ENCODE results near the gene TBC1D22A. TPM values are rescaled to one million over a fixed set of nuclear protein-coding genes. Genes with fewer than 3 reads are reported as not detected.

The TBC1D22A gene
- total RNA-seq, 2 donors from 2014 or later = 29.5 to 34.8 TPM

DNA sequence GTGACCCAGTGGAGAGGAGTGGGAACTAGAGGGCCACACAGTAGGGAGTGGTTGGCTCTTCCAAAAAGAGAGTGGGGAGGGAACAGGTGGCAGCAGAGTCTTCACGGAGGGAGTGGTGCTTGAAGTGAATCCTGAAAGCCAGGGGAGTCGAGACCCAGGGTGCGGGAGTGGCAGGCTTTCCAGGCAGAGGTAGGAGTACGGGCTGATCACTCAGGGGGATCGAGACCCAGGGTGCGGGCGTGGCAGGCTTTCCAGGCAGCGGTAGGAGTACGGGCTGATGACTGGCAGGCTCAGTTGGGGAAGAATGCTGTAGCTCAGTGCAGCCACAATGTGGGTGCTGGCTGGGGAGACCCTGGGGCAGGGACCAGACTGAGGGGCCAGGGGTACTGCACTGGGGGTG is 148.2 kb downstream of the TBC1D22A start:
- H3K27ac Mint-ChIP-seq = no peak overlapping the region
- H3K4me3 Mint-ChIP-seq = no peak overlapping the region
- H3K36me3 Mint-ChIP-seq (ENCODE audit: insufficient read depth in 2 of 2) = peaks cover 1 to 2% of the 10 kb centered on the region in 2 donors
- no peaks in the 10 kb centered on the region for H3K27me3 Mint-ChIP-seq (ENCODE audit: low read depth)
- ATAC-seq (replicated peaks in 1 of 2) (no peak), DNase-seq (no peak)
- H3K4me1 Mint-ChIP-seq (ENCODE audit: low read depth) = no peaks in the 10 kb centered on the region
- no peaks in the 10 kb centered on the region for H3K9me3 Mint-ChIP-seq

DNA sequence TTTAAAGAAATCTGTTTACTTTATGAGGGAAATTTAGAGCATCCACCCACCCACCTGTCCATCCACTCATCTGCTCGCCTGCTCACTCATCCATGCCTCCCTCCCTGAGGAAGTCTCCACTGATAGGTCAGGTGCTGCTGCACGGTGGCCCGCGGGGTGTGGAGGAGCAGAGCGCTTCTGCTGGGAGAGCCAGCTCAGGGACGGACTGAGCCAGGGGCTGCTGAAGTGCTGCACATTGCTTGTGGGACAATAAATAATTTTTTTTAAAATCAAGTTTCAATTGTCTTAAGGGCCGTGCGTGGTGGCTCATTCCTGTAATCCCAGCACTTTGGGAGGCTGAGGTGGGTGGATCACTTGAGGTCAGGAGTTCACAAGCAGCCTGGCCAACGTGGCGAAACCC is 148.9 kb downstream of the TBC1D22A start:
- DNase-seq (no peak), ATAC-seq (replicated peaks in 1 of 2) (no peak)
- Mint-ChIP-seq H3K36me3 (ENCODE audit: insufficient read depth in 2 of 2) (peaks cover 1 to 2% of the 10 kb centered on the region in 2 donors), H3K4me1 (ENCODE audit: low read depth) (no peaks in the 10 kb centered on the region), H3K27me3 (ENCODE audit: low read depth) (no peaks in the 10 kb centered on the region), H3K9me3 (no peaks in the 10 kb centered on the region), H3K27ac (no peak overlapping the region), H3K4me3 (no peak overlapping the region)

DNA sequence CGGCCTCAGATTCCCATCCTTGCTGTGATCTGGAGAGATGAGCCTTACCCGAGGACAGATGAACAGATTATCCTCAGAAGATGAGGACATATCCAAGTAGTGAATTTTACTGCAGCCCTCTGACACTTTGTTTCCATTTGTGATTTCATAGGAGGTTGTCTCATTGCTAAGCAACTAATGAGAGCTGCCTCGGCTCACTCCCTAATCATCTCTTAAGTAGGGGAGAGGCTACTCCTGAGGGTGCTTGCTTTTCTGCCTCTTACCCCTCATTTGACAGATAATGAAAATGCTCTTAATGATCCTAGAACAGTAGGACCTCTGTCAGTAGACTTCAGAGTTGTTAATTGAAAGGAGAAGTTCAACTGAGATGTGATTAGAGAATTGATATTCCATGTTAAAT is 150.9 kb downstream of the TBC1D22A start:
- Mint-ChIP-seq H3K9me3 (no peaks in the 10 kb centered on the region), H3K4me3 (no peak overlapping the region), H3K27me3 (ENCODE audit: low read depth) (no peaks in the 10 kb centered on the region), H3K27ac (no peak overlapping the region), H3K4me1 (ENCODE audit: low read depth) (no peaks in the 10 kb centered on the region), H3K36me3 (ENCODE audit: insufficient read depth in 2 of 2) (peaks cover 1 to 6% of the 10 kb centered on the region in 2 donors)
- DNase-seq = no peak
- ATAC-seq (replicated peaks in 1 of 2) = no peak

DNA sequence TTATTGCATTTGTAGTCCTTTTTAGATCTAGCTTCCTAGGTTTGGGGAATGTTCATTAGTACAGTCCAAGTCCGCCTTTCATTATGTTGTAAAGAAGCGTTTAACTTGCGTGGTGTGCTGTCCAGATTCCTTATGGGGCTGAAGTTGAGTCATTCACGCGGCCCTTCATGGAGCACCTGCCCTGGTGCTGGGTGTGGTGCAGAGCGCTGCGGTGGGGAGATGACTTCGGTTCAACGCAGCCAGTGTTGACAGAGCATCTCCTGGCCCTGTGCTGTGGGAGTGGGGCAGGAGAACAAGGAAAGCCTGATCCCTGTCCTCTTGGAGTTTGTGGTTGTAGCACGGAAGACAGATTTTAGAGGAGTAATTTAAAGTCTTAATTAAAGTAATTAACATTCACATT is 152.0 kb downstream of the TBC1D22A start:
- Mint-ChIP-seq H3K27ac (peak overlapping the region; percentile 27), H3K27me3 (ENCODE audit: low read depth) (no peaks in the 10 kb centered on the region), H3K4me1 (ENCODE audit: low read depth) (no peaks in the 10 kb centered on the region), H3K9me3 (no peaks in the 10 kb centered on the region), H3K4me3 (no peak overlapping the region), H3K36me3 (ENCODE audit: insufficient read depth in 2 of 2) (peaks cover 5 to 7% of the 10 kb centered on the region in 2 donors)
- no peak for ATAC-seq (replicated peaks in 1 of 2)
- DNase-seq = no peak

DNA sequence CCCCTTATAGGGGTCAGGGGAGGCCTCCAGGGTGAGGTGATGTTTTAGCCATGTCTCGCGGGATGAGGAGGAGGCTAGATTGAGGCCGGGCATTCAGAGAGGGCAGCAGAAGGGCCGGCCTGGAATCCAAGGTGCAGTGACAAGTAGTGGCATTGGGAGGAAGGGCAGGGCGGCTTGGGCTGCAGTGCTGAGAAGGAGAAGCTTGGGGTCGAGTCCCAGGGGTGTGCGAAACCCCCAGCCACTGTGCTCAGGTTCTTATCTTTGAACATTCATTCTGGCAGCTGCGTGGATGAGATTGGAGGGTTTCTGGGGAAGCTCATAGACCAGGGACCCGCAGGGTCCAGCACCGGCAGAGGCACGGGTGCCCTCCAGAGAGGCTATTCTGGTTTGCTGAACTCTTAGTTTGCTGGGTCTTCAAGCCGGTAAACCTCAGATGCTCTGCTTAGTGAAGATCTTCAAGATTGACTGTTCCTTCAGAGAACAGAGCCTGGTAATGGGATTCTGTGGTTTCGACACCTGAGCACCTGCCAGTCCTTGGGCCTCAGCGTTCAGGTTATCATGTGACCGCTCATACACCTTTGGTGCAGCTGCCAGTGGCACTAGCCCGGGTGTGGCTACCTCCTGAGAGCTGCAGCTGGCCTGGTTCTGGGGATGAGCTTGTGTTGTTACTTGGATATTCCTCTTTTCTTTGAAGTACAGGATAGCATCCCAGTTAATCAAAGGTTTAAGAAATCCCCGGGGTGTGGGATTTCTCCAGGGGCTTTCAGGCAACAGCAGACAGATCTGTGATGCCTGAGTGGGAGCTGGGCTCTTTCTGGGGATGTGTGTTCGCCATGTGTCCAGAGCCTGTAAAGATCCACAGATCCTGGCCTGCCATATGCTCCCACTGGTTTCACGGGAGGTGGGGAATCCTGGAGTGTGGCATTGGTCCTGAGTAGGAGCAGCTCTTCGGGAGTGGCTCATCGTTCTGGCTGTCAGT is 152.8 kb downstream of the TBC1D22A start:
- no peaks in the 10 kb centered on the region for H3K4me1 Mint-ChIP-seq (ENCODE audit: low read depth)
- no peak overlapping the region for H3K4me3 Mint-ChIP-seq
- no peaks in the 10 kb centered on the region for H3K27me3 Mint-ChIP-seq (ENCODE audit: low read depth)
- H3K27ac Mint-ChIP-seq = peak overlapping the region; percentile 27
- no peak for ATAC-seq (replicated peaks in 1 of 2)
- DNase-seq = no peak
- peaks cover 5 to 8% of the 10 kb centered on the region in 2 donors for H3K36me3 Mint-ChIP-seq (ENCODE audit: insufficient read depth in 2 of 2)
- no peaks in the 10 kb centered on the region for H3K9me3 Mint-ChIP-seq

DNA sequence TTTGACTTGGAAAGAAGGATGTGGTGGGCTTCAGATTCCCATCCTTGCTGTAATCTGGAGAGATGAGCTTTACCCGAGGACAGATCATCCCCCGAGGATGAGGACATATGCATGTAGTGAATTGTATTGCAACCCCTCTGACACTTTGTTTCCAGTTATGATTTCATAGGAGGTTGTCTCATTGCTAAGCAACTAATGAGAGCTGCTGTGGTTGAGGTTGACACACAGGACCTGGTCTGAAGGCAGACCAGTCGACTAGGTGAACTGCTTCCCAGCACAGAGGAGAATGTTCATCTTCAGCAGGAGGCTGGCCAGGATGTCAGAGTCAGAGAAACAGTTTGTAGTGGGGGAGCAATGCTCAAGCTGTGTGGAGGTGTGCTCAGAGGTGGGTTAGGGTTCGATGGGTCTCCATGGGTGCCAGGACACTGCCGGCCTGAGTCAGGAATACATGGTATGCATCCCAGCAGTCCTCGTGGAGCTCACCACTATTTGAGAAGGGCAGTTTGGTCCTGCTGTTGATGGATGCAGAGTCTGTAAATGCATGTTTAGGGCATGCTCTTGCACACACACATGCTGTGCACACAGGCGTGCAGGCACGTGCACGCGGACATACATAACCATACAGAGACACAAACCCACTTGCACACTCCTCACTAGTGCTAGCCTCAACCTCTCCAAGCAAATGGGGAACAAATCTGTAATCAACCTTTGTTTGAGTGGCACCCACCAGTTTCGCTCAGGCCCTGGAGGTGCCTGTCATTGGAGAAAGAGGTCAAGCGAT is 153.7 kb downstream of the TBC1D22A start:
- Mint-ChIP-seq H3K27ac (no peak overlapping the region), H3K4me3 (no peak overlapping the region), H3K27me3 (ENCODE audit: low read depth) (no peaks in the 10 kb centered on the region), H3K4me1 (ENCODE audit: low read depth) (no peaks in the 10 kb centered on the region), H3K36me3 (ENCODE audit: insufficient read depth in 2 of 2) (peaks cover 5 to 8% of the 10 kb centered on the region in 2 donors), H3K9me3 (peaks cover 0 to under 1% of the 10 kb centered on the region in 2 donors)
- DNase-seq = no peak
- ATAC-seq (replicated peaks in 1 of 2) = no peak

DNA sequence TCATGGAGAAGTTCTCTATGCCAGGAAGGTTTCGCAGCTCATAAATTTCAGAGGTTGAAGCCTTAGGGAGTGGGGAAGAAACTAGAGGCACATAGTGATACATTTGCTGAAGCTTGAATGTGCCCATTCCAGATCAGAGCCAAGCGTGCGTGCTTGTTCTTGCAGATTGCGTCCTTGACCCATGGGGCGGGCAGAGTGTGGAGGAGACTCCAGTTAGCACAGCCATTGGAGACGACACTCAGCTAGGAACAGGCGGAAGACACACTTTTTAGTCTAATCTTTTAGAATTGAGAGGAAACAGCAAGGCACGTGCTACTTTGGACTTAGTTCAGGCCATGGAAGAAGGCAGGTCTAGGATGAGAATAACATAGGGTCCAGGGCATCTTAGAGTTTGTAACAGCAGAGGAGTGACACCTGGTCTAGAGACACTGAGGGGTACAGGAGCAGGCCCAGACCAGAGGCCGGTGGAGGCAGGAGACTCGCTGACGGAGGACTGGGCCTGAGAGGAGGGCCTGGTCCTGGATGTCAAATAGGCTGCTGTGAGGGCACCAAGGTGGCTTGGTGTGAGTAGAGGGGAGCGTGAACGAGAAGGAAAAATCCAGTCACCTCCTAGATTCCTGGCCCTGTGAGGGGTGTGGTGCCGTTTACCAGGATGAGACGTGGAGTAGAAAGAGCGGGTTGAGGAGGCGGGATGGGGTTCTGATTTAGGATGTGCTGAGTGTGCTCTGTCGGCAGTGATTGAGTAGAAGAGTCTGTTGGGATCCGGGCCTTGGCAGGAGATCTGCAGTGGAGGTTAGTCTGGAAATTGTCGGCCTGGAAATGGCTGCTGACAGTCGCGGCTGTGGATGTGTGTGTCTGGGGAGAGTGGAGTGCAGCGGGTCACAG is 154.7 kb downstream of the TBC1D22A start:
- DNase-seq (no peak), ATAC-seq (replicated peaks in 1 of 2) (no peak)
- Mint-ChIP-seq H3K4me1 (ENCODE audit: low read depth) (no peaks in the 10 kb centered on the region), H3K36me3 (ENCODE audit: insufficient read depth in 2 of 2) (peaks cover 13 to 15% of the 10 kb centered on the region in 2 donors), H3K4me3 (no peak overlapping the region), H3K27ac (no peak overlapping the region), H3K9me3 (peaks cover 5% of the 10 kb centered on the region in 2 donors), H3K27me3 (ENCODE audit: low read depth) (no peaks in the 10 kb centered on the region)

DNA sequence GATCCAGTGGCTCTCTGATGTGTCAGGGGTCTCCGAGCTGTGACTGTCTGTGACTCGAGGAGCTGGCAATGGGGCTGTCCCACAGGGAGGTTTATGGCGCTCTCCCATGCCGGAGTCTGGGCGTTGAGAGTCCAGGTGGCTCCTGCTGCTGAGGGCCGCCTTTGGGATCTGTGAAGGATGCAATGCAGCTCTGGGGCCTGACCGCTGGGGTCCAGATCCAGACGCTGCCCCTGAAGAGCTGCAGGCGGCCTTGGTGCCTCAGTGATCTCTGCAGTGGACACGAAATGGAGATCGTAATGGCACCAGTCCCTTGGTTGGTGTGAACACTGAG is 155.3 kb downstream of the TBC1D22A start:
- Mint-ChIP-seq H3K4me3 (no peak overlapping the region), H3K27me3 (ENCODE audit: low read depth) (no peaks in the 10 kb centered on the region), H3K27ac (no peak overlapping the region), H3K36me3 (ENCODE audit: insufficient read depth in 2 of 2) (peaks cover 13 to 18% of the 10 kb centered on the region in 2 donors), H3K4me1 (ENCODE audit: low read depth) (no peaks in the 10 kb centered on the region), H3K9me3 (peaks cover 5% of the 10 kb centered on the region in 2 donors)
- DNase-seq (no peak), ATAC-seq (replicated peaks in 1 of 2) (no peak)

DNA sequence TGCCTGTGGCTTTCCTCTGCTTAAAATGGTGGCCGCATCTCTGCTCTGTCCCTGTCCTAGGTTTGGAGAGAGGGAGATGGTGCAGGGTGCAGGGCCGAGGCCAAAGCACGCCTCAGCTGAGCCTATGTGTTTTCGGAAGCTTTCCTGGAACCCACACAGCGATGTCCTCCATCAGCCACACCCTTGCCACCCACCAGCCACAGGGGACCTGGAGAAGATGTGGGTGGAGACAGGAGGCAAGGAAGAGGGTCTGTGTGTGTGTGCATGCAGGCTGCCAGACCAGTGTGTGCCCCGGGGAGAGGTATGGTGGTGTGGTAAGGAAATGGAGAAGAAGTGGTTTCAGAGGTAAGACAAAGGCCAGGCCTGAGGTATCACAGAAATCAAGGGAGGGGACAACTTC is 155.7 kb downstream of the TBC1D22A start:
- H3K36me3 Mint-ChIP-seq (ENCODE audit: insufficient read depth in 2 of 2) = peaks cover 14 to 17% of the 10 kb centered on the region in 2 donors
- no peak for DNase-seq
- peaks cover 5% of the 10 kb centered on the region in 2 donors for H3K9me3 Mint-ChIP-seq
- ATAC-seq (replicated peaks in 1 of 2) = no peak
- no peaks in the 10 kb centered on the region for H3K4me1 Mint-ChIP-seq (ENCODE audit: low read depth)
- H3K27ac Mint-ChIP-seq = no peak overlapping the region
- H3K27me3 Mint-ChIP-seq (ENCODE audit: low read depth) = no peaks in the 10 kb centered on the region
- no peak overlapping the region for H3K4me3 Mint-ChIP-seq

DNA sequence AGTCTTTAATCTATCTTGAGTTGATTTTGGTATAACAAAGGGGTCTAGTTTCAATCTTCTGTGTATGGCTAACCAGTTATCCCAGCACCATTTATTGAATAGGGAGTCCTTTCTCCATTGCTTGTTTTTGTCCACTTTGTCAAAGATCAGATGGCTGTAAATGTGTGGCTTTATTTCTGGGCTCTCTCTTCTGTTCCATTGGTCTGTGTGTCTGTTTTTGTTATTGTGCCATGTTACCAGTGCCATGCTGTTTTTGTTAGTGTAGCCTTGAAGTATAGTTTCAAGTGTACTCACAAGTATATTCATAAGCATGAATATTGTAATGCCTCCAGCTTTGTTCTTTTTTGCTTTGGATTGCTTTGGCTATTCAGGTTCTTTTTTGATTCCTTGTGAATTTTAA is 159.6 kb downstream of the TBC1D22A start:
- peak overlapping the region; percentile 17 for H3K27ac Mint-ChIP-seq
- peaks cover 13 to 14% of the 10 kb centered on the region in 2 donors for H3K36me3 Mint-ChIP-seq (ENCODE audit: insufficient read depth in 2 of 2)
- H3K4me3 Mint-ChIP-seq = no peak overlapping the region
- H3K9me3 Mint-ChIP-seq = peaks cover 5% of the 10 kb centered on the region in 2 donors
- H3K27me3 Mint-ChIP-seq (ENCODE audit: low read depth) = no peaks in the 10 kb centered on the region
- H3K4me1 Mint-ChIP-seq (ENCODE audit: low read depth) = no peaks in the 10 kb centered on the region
- no peak for DNase-seq
- ATAC-seq (replicated peaks in 1 of 2) = no peak

DNA sequence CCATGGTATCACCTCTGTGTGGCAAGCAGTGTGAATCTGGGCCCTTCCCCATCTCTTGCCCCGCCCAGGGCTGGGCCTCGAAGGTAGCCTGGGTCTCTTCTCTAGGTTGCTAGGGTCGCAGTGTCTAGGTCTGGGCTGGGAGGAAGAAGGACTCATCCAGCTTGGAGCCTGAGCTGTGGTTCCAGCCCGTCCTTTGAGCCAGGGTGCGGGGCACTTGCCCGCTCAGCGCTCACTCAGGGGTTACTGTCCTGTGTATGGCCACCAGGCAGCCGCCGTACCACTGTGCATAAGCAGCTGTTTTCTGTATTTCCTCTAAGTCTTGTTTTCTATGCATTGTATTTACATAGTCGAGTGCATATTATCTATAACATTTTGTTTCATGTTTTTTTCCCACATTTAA is 160.9 kb downstream of the TBC1D22A start:
- ATAC-seq (replicated peaks in 1 of 2) (no peak), DNase-seq (no peak)
- H3K27me3 Mint-ChIP-seq (ENCODE audit: low read depth) = no peaks in the 10 kb centered on the region
- H3K4me1 Mint-ChIP-seq (ENCODE audit: low read depth) = no peaks in the 10 kb centered on the region
- H3K9me3 Mint-ChIP-seq = peaks cover 5% of the 10 kb centered on the region in 2 donors
- H3K4me3 Mint-ChIP-seq = no peak overlapping the region
- H3K36me3 Mint-ChIP-seq (ENCODE audit: insufficient read depth in 2 of 2) = peaks cover 11 to 13% of the 10 kb centered on the region in 2 donors
- no peak overlapping the region for H3K27ac Mint-ChIP-seq

DNA sequence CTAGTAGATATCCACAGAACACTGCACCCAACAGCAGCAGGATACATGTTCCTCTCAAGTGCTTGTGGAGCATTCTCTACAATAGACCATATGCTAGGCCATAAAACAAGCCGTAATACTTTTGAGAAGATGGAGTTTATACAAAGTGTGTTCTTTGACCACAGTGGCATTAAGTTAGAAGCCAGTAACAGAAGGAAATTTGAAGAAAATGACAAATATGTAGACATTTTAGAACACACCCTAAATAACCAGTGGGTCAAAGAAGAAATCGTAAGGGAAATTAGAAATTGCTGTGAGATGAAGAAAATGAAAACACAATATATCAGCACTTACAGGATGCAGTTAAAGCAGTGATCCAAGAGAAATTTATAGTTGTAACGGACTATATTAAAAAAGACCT is 163.4 kb downstream of the TBC1D22A start:
- Mint-ChIP-seq H3K27ac (no peak overlapping the region), H3K9me3 (peaks cover 5% of the 10 kb centered on the region in 2 donors), H3K36me3 (ENCODE audit: insufficient read depth in 2 of 2) (peaks cover 9 to 10% of the 10 kb centered on the region in 2 donors), H3K27me3 (ENCODE audit: low read depth) (no peaks in the 10 kb centered on the region), H3K4me1 (ENCODE audit: low read depth) (no peaks in the 10 kb centered on the region), H3K4me3 (no peak overlapping the region)
- ATAC-seq (replicated peaks in 1 of 2) = no peak
- no peak for DNase-seq

Data from activated T-cell treated with anti-CD3 and anti-CD28 coated beads, Interleukin-2, amount 50 U/mL, for 72 hours (primary cell).